GM23248 (cell line): ENCODE data around the gene GPR155. TPM values are rescaled to one million over a fixed set of nuclear protein-coding genes. Genes with fewer than 3 reads are reported as not detected.
"Not testable (repeated sequence)": the region's sequence is repeated elsewhere in the genome, so short reads cannot be mapped to it uniquely, and the experiment has no call there.

ENCODE experiments used
- DNase-seq: peaks from one replicate; pipeline ENCODE4 v3.0.0-alpha.2; 2015
- H2AFZ ChIP-seq: fragments of 200-600 bp; sonication (generic); 2 replicates; pipeline ENCODE4 v1.6.1; 2016; ENCODE audit warnings: antibody characterized with exemption
- H3F3A ChIP-seq: fragments of 200-600 bp; sonication (generic); 2 replicates; pipeline ENCODE4 v1.6.1; 2016; ENCODE audit warnings: mild to moderate bottlenecking, antibody characterized with exemption, mixed run types; ENCODE audit not compliant: insufficient read depth
- H3K27ac ChIP-seq: fragments of 200-600 bp; sonication (generic); 2 replicates; pipeline ENCODE4 v1.5.1; 2016; ENCODE audit warnings: mild to moderate bottlenecking
- H3K27me3 ChIP-seq: fragments of 200-600 bp; sonication (generic); replicated peaks from 2 replicates; pipeline ENCODE4 v1.6.1; 2016; ENCODE audit warnings: mild to moderate bottlenecking; ENCODE audit not compliant: insufficient read depth
- H3K36me3 ChIP-seq: fragments of 200-600 bp; sonication (generic); 2 replicates; pipeline ENCODE4 v1.6.1; 2016; ENCODE audit warnings: low read depth, mild to moderate bottlenecking
- H3K4me1 ChIP-seq: fragments of 200-600 bp; sonication (generic); 2 replicates; pipeline ENCODE4 v1.6.1; 2016; ENCODE audit warnings: mild to moderate bottlenecking; ENCODE audit not compliant: insufficient read depth
- H3K4me2 ChIP-seq: fragments of 200-600 bp; sonication (generic); one replicate; pipeline ENCODE4 v1.6.1; 2016; ENCODE audit warnings: mild to moderate bottlenecking; ENCODE audit not compliant: unreplicated experiment
- H3K4me3 ChIP-seq: fragments of 200-600 bp; sonication (generic); 2 replicates; pipeline ENCODE4 v1.5.1; 2016; ENCODE audit warnings: mild to moderate bottlenecking
- H3K79me2 ChIP-seq: fragments of 200-600 bp; sonication (generic); 2 replicates; pipeline ENCODE4 v1.6.1; 2016; ENCODE audit warnings: mild to moderate bottlenecking; ENCODE audit not compliant: insufficient read depth
- H3K9ac ChIP-seq: fragments of 200-600 bp; sonication (generic); 2 replicates; pipeline ENCODE4 v1.6.1; 2016; ENCODE audit warnings: mild to moderate bottlenecking
- H3K9me2 ChIP-seq: fragments of 200-600 bp; sonication (generic); 2 replicates; pipeline ENCODE4 v1.6.1; 2016; ENCODE audit warnings: mixed run types, mild to moderate bottlenecking, moderate library complexity; ENCODE audit not compliant: insufficient read depth
- H3K9me3 ChIP-seq: fragments of 200-600 bp; sonication (generic); one replicate; pipeline ENCODE4 v1.6.1; 2017; ENCODE audit warnings: low read depth
- H4K20me1 ChIP-seq: fragments of 200-600 bp; sonication (generic); 2 replicates; pipeline ENCODE4 v1.6.0; 2016; ENCODE audit not compliant: insufficient read depth
- EZH2 ChIP-seq: fragments of 200-600 bp; sonication (generic); IDR thresholded peaks from 2 replicates; pipeline ENCODE4 v1.6.1; 2018; ENCODE audit warnings: antibody characterized with exemption, mild to moderate bottlenecking; ENCODE audit not compliant: insufficient read depth, poor library complexity, severe bottlenecking
- EZH2phosphoT487 ChIP-seq: fragments of 200-600 bp; sonication (generic); IDR thresholded peaks from 2 replicates; pipeline ENCODE4 v1.6.1; 2018; ENCODE audit warnings: antibody characterized with exemption, moderate library complexity, mild to moderate bottlenecking, low read depth; ENCODE audit not compliant: insufficient read depth
- WGBS, 2 experiments: methylation state at CpG; one replicate each; pipeline ENCODE4 v1.1.6; 2015 to 2017; ENCODE audit warnings: low lambda C conversion rate in 2 of 2, low coverage in 1 of 2; ENCODE audit errors: missing lambda C conversion rate in 2 of 2; 5-methylcytosine and 5-hydroxymethylcytosine counted together
- in situ Hi-C: fragments of 300-500 bp; cut with MboI; formaldehyde crosslinking; loops from 2 replicates; pipeline ENCODE4 v1.15.0; 2020
- polyA plus RNA-seq: library from polyadenylated mRNA; unstranded; fragments of >200 nt; fragmentation: Nextera tagmentation; extraction: Ambion mirVana; gene quantifications from 2 replicates; pipeline ENCODE4 v1.2.1, GENCODE V29; 2016
- total RNA-seq: library from RNA; depleted of rRNA; stranded (reverse); fragments of >200 nt; shearing (Covaris generic); gene quantifications from 2 replicates; pipeline ENCODE4 v1.2.3, GENCODE V29; 2014

Gene GPR155
- total and polyA plus RNA-seq, 2 experiments from 2014 or later: 3.2 to 3.4 TPM

DNA sequence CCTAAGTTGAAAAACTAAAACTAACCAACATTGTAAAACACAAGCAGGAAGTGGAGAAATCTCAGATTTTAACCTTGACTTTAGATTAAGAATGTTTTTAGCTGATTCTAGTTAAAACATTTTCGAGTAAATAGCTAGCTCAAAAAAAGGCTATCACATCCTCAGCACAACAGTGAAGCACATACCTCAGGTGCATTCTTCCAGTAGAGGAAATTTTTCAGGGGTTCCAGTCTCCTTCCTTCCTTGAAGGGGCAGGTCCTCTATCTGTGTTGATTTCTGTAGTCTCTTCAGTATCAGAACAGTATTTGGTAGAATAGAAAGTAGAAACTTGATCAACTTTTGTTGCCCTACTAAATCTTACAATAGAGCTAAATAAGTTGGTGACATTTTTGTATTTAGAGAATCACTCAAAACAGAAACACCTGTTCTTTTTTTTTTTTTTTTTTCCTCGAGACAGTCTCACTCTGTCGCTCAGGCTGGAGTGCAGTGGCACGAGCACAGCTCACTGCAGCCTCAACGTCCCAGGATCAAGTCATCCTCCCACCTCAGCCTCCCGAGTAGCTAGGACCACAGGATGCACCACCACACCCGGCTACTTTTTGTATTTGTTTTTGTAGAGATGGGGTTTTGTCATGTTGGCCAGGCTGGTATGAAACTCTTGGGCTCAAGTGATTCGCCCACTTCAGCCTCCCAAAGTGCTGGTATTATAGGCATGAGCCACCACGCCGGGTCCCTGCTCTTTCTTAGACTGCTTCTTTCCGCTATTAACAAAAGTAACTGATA, 6.9 kb upstream of the GPR155 start:
- H3K9me3 ChIP-seq: no peaks in the 10 kb centered on the region
- in situ Hi-C loops: no loop called here
- H3K27ac ChIP-seq: no peak overlapping the region
- DNase-seq: no peak
- H3K4me3 ChIP-seq: no peak overlapping the region
- H3K79me2 ChIP-seq: no peaks in the 10 kb centered on the region
- whole genome bisulfite sequencing, 2 experiments: 72 to 76% methylated on average over 11 of the region's 11 CpGs
- TF ChIP-seq EZH2phosphoT487: no peak
- no peak for TF ChIP-seq EZH2
- peaks cover 3% of the 10 kb centered on the region; the same call in 1 of the 2 replicates for H3K27me3 ChIP-seq
- H3K4me2 ChIP-seq: no peak overlapping the region
- no peaks in the 10 kb centered on the region for H3K9me2 ChIP-seq
- H2AFZ ChIP-seq: peak overlapping the region; percentile 33
- H3F3A ChIP-seq: no peaks in the 10 kb centered on the region
- no peaks in the 10 kb centered on the region for H4K20me1 ChIP-seq
- H3K9ac ChIP-seq: no peak overlapping the region
- no peaks in the 10 kb centered on the region for H3K4me1 ChIP-seq
- H3K36me3 ChIP-seq: no peaks in the 10 kb centered on the region

DNA sequence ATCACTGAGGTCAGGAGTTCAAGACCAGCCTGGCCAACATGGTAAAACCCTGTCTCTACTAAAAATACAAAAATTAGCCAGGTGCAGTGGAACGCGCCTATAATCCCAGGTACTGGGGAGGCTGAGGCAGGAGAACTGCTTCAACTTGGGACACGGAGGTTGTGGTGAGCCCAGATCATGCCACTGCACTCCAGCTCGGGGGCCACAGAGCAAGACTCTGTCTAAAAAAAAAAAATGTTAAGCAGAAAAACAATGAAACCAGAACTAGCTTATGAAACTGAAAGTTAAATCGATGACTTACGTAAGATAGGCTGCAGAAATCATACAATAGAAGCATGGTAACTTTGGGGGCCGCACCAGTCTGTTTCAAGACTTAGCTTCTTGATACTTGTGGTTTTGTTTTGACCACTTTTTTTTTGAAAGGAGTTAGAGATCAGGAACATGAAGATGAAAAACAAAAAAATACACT, 6.2 kb upstream of the GPR155 start:
- in situ Hi-C loops: no loop called here
- Histone ChIP-seq H3K4me1 (no peaks in the 10 kb centered on the region), H3K9me3 (no peaks in the 10 kb centered on the region), H3K4me3 (no peak overlapping the region), H2AFZ (peak overlapping the region; percentile 33; the same call in 1 of the 2 replicates), H3K9ac (no peak overlapping the region), H3K79me2 (no peaks in the 10 kb centered on the region), H3K27ac (no peak overlapping the region), H3K27me3 (peaks cover 3% of the 10 kb centered on the region; the same call in 1 of the 2 replicates), H4K20me1 (no peaks in the 10 kb centered on the region), H3F3A (no peaks in the 10 kb centered on the region), H3K36me3 (no peaks in the 10 kb centered on the region), H3K4me2 (no peak overlapping the region), H3K9me2 (no peaks in the 10 kb centered on the region)
- WGBS, 2 experiments: 75% methylated on average over 7 of the region's 7 CpGs
- DNase-seq: no peak
- no peak for TF ChIP-seq EZH2phosphoT487
- no peak for TF ChIP-seq EZH2

DNA sequence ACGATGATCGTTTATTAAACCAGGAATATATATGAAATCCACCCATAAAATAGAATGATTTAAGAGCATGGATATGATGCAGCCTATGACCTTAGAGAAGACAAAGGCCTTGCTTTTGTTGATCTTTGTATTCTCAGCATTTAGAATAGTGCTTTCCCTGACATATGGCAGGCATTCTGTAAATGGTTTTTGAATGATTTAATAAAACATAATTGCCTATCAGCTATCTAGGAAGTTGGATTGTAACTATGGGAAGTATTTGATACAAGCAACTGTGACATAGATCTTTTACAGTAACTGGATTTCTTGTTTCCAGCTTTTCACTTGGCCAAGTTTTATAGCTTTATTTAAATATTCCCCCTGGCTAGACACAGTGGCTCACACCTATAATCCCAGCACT, 5.1 kb upstream of the GPR155 start:
- no peaks in the 10 kb centered on the region for H3K9me3 ChIP-seq
- no peak overlapping the region for H3K4me3 ChIP-seq
- TF ChIP-seq EZH2 (no peak), EZH2phosphoT487 (no peak)
- in situ Hi-C loops: no loop called here
- no peak overlapping the region for H3K4me2 ChIP-seq
- no peaks in the 10 kb centered on the region for H3F3A ChIP-seq
- no peaks in the 10 kb centered on the region for H3K79me2 ChIP-seq
- H3K9me2 ChIP-seq: no peaks in the 10 kb centered on the region
- H3K27ac ChIP-seq: no peak overlapping the region
- no peaks in the 10 kb centered on the region for H4K20me1 ChIP-seq
- H3K27me3 ChIP-seq: peaks cover 1% of the 10 kb centered on the region; the same call in 1 of the 2 replicates
- H3K4me1 ChIP-seq: no peaks in the 10 kb centered on the region
- no peak overlapping the region for H3K9ac ChIP-seq
- H3K36me3 ChIP-seq: no peaks in the 10 kb centered on the region
- 89 to 93% methylated on average over 2 of the region's 2 CpGs for WGBS, 2 experiments
- H2AFZ ChIP-seq: no peak overlapping the region
- DNase-seq: no peak

DNA sequence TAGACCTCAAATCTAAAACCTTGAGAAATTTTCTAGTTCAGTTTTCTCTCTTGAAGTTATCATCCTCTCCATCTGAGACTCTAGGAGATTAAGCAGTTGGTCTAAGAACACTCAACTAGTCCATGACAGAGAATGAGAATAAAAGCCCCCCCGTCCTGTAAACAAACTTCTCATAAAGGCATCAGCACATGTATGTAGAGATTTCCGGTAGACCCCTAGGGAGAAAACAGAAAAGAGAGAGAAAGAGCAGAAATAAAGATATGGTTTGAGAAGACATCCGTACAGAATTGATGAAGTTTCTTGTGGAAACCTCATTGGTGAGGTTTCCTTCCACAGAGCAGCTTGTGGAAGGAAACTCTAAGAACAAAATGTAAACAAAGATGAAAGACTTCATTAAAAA, 3.2 kb upstream of the GPR155 start:
- no peaks in the 10 kb centered on the region for H4K20me1 ChIP-seq
- no peak overlapping the region for H3K27ac ChIP-seq
- no peak overlapping the region for H3K9ac ChIP-seq
- no peak for TF ChIP-seq EZH2
- no peak for TF ChIP-seq EZH2phosphoT487
- H3K27me3 ChIP-seq: no peaks in the 10 kb centered on the region
- in situ Hi-C loops: no loop called here
- H3K79me2 ChIP-seq: no peaks in the 10 kb centered on the region
- no peak overlapping the region for H3K4me2 ChIP-seq
- H3K9me3 ChIP-seq: no peaks in the 10 kb centered on the region
- H3K9me2 ChIP-seq: no peaks in the 10 kb centered on the region
- H3K4me3 ChIP-seq: no peak overlapping the region
- peaks cover 11% of the 10 kb centered on the region; the same call in 1 of the 2 replicates for H3K4me1 ChIP-seq
- 72 to 79% methylated on average over 3 of the region's 3 CpGs for WGBS, 2 experiments
- no peak for DNase-seq
- no peaks in the 10 kb centered on the region for H3K36me3 ChIP-seq
- H2AFZ ChIP-seq: no peak overlapping the region
- no peaks in the 10 kb centered on the region for H3F3A ChIP-seq

DNA sequence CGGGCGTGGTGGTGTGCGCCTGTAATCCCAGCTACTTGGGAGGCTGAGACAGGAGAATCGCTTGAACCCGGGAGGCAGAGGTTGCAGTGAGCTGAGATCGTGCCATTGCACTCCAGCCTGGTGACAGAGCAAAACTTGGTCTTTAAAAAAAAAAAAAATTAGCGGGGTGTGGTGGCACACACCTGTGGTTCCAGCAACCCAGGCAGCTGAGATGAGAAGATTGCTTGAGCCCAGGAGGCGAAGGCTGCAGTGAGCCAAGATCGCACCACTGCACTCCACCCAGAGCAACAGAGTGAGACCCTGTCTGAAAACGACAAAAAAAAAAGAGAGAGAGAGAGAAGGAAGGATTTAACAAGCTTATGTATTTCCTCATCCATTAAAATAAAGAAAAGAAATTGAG, 2.7 kb upstream of the GPR155 start:
- in situ Hi-C loops, H3K9ac ChIP-seq: not testable (repeated sequence)

More for the DNA sequence above, 2.7 kb upstream of the GPR155 start:
- WGBS, 2 experiments: 89 to 96% methylated on average over 10 of the region's 10 CpGs
- H3F3A ChIP-seq, H3K9me3 ChIP-seq, H3K9me2 ChIP-seq, H3K4me3 ChIP-seq, H3K4me2 ChIP-seq, H3K36me3 ChIP-seq, H2AFZ ChIP-seq, DNase-seq, H3K27ac ChIP-seq, H4K20me1 ChIP-seq, H3K79me2 ChIP-seq, H3K27me3 ChIP-seq: not testable (repeated sequence)
- peaks cover 11% of the 10 kb centered on the region; the same call in 1 of the 2 replicates for H3K4me1 ChIP-seq
